ENCODE results near the gene EPHA1.

EPHA1 gene

GRCh38 chr7:143346018-143346417 is 62.6 kb downstream of the EPHA1 start:
- no peak for DNase-seq (ENCODE audit: low spot score)

GRCh38 chr7:143345428-143345900 is 63.2 kb downstream of the EPHA1 start:
- no peak for DNase-seq (ENCODE audit: low spot score)

GRCh38 chr7:143343596-143343995 is 65.1 kb downstream of the EPHA1 start:
- no peak for DNase-seq (ENCODE audit: low spot score)

GRCh38 chr7:143341842-143342241 is 66.8 kb downstream of the EPHA1 start:
- DNase-seq (ENCODE audit: low spot score): no peak
